Measurements from ENCODE around the gene FAM168B.

Gene FAM168B

DNA sequence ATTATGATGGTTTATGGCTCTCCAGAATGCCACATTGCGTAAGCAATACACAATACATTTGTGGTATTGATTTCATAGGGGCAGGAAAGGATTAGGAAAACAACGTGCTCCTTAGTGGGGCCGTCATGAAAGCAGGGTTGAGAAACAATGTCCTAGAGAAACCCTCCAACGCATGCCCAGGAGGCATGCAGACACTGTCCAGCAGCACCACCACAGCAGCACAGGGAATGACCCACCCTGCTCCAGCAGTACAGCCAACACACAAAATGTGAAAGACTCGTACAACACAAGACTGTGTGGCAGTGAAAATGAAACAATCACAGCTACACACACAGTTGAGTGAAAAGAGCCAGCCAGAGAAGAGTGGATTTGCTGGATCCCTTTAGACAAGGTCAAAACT, 66.3 kb downstream of the FAM168B start:
- TF ChIP-seq, protein P1, sequence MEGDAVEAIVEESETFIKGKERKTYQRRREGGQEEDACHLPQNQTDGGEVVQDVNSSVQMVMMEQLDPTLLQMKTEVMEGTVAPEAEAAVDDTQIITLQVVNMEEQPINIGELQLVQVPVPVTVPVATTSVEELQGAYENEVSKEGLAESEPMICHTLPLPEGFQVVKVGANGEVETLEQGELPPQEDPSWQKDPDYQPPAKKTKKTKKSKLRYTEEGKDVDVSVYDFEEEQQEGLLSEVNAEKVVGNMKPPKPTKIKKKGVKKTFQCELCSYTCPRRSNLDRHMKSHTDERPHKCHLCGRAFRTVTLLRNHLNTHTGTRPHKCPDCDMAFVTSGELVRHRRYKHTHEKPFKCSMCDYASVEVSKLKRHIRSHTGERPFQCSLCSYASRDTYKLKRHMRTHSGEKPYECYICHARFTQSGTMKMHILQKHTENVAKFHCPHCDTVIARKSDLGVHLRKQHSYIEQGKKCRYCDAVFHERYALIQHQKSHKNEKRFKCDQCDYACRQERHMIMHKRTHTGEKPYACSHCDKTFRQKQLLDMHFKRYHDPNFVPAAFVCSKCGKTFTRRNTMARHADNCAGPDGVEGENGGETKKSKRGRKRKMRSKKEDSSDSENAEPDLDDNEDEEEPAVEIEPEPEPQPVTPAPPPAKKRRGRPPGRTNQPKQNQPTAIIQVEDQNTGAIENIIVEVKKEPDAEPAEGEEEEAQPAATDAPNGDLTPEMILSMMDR (IDR thresholded peaks at IDR 0.05; ENCODE audit: insufficient read depth, missing control alignments), result no peak
- FAIRE-seq (no peak), DNase-seq (ENCODE audit: insufficient read length, low spot score) (no peak)

DNA sequence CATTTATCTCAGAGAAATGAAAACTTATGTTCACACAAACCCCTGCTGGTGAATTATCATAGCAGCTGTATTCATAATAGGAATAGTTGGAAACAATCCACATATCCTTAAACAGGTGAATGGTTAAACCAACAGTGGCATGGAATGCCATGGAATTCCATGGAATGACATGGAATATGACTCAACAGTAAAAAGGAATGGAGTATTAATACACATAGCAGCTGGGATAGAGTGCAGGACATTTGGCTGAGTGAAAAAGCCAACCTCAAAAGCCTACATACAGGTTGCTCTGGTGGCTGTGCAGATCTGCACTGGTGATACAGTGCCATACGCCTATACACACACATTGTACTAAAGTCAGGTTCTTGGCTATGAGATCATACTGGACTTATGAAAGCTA, 69.5 kb downstream of the FAM168B start:
- no peak for FAIRE-seq
- TF ChIP-seq, protein P1 (IDR thresholded peaks at IDR 0.05; ENCODE audit: insufficient read depth, missing control alignments), result no peak
- DNase-seq (ENCODE audit: insufficient read length, low spot score), result no peak

DNA sequence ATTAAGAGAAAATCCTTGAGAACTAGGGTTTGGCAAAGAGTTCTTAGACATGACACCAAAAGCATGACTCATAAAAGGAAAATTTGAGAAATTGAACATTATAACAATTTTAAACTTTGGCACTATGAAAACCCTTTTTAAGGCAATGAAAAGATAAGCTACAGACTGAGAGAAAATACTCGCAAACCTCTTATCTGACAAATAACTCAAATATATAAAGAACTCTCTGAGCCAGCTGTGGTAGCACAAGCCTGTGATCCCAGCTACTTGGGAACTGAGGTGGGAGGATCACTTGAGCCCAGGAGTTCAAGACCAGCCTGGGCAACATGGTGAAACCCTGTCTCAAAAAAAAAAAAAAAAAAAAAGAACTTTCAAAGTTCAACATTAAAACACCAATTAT, 70.5 kb downstream of the FAM168B start:
- DNase-seq (ENCODE audit: insufficient read length, low spot score), result no peak
- TF ChIP-seq, protein P1 (IDR thresholded peaks at IDR 0.05; ENCODE audit: insufficient read depth, missing control alignments), result no peak
- no peak for FAIRE-seq

DNA sequence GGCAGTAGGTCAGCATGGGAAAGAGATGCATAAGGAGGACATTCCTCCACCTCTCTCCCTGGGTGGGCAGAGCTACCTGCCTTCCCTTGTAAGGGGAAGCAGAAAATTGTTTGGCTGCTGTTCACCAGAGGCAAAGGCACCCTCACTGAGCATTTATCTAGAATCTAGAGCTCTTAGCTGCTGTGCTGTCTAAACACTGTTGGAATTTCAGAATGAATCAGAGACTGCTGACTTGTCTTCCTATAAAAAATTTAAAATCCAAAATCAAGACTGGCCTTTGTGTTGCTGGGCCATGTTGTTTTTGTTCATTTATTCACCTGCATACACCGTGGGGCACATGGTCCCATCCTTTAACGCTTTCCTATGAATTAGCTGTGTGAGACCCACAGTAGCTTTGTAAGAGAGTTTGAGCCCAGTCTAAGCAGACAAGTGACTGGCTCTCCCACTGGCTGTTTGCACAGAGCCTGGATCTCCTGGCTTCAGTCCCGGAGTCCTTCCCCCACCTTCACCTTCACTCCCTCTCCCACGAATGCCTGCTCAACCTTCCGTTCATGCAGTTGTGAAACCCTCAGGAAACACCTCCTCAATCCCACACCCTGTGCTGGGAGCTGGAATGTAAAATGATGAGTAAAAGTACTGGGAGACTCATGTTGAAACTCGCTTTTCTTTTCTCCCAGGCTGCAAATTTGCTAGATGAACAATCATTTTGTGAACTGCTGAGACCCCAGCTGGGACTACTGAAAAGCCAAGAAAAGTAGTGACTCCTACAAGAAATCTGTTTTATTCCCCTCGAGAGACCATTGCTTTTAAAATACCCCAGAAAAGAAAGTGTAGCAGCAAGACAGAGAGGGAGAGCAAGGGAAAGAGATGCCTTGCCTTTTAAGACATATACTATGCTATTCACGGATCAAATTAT, 76.2 kb downstream of the FAM168B start:
- TF ChIP-seq, protein P1 (IDR thresholded peaks at IDR 0.05; ENCODE audit: insufficient read depth, missing control alignments), result no peak
- DNase-seq (ENCODE audit: insufficient read length, low spot score) (no peak), FAIRE-seq (no peak)

DNA sequence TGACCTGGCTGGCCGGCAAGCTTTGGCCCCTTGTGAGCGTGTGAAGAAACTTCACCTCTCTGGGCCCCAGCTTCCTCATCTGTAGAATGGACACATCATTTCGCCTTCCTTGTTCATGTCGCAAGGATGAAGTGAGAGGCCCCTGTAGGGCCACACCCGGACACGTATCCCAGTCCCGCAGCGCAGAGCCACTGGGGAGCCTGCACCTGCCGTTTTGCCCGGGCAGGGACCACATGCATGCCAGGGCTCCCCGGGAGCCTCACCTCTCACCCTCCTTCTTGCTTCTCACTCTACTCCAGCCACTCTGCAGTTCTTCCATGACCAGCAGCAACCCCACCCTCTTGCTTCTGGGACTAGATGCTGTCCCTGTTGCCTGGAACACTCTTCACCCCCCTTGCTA, 77.5 kb downstream of the FAM168B start:
- DNase-seq (ENCODE audit: insufficient read length, low spot score), result no peak
- TF ChIP-seq, protein P1 (IDR thresholded peaks at IDR 0.05; ENCODE audit: insufficient read depth, missing control alignments), result no peak
- FAIRE-seq, result no peak

DNA sequence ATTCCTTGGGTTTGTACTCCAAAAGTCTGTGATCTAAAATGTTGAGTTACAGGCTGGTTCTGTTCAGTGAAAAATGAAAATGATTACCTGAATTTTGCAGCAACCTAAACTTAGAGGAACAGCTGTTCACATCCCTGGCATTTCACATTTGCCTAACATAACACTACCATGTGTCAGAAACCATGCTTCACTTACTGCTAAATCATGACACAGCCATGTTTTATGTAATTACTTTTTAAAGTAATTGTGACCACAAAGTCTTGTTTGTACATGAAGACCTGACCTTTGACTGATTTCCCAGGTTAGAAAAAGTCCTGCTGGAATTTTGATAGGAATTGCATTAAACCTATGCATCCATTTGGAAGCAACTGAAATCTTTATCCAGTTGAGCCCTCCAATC, 79.1 kb downstream of the FAM168B start:
- TF ChIP-seq, protein P1 (IDR thresholded peaks at IDR 0.05; ENCODE audit: insufficient read depth, missing control alignments), result no peak
- DNase-seq (ENCODE audit: insufficient read length, low spot score) (no peak), FAIRE-seq (no peak)

DNA sequence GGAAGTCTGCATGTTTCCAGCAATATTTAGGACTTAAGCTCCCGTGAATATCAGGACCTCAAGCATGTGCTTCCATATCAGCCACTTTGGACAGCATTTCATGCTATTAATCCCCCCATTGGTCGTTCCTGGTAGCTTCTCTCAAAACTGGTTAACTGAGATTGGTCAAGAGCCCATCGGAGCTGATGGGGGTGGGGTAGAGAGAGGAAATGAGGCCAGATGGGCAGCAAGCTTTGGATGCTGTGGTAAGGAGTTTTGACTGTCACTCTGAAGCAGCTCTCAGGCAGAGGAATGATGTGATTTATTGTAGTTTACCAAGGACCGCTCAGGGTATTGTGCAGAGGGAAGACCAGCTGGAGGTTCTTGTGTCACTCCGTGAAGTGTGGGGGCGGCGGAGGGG, 81.8 kb downstream of the FAM168B start:
- DNase-seq (ENCODE audit: insufficient read length, low spot score) (no peak), FAIRE-seq (no peak)
- TF ChIP-seq, protein P1 (IDR thresholded peaks at IDR 0.05; ENCODE audit: insufficient read depth, missing control alignments), result no peak

All from D721Med (cell line).